ENCODE data around the gene PRAMEF4. TPM values are rescaled to one million over a fixed set of nuclear protein-coding genes. Genes with fewer than 3 reads are reported as not detected.
"Not testable (repeated sequence)": the region's sequence is repeated elsewhere in the genome, so short reads cannot be mapped to it uniquely, and the experiment has no call there.

The PRAMEF4 gene
- total RNA-seq (2021), result not detected in 2 replicates
- long read RNA-seq, result 0 reads

GRCh38 chr1:12886101-12886500 is at the start of gene PRAMEF4:
Gene PRAMEF4 (minus strand): TSS chr1:12886201. CDS start chr1:12883394, 2,807 bp downstream.
- H3K9me3 ChIP-seq (ENCODE audit: control insufficient read depth, low read depth, low read length); H2BK15ac ChIP-seq (ENCODE audit: low read depth, low read length); H3T11ph ChIP-seq (ENCODE audit: low read length); H3K23me2 ChIP-seq (ENCODE audit: insufficient read length, low read depth, low read length, poor library complexity, severe bottlenecking); H3K56ac ChIP-seq (ENCODE audit: insufficient read length, low read depth, low read length); H3K9ac ChIP-seq (ENCODE audit: extremely low read depth, insufficient read length, low read length); H3K27ac ChIP-seq (ENCODE audit: insufficient read length, low read depth, low read length); H2BK20ac ChIP-seq (ENCODE audit: low read depth, low read length, poor library complexity, severe bottlenecking); H4K5ac ChIP-seq (ENCODE audit: insufficient read length, low read depth, low read length); H3K4me2 ChIP-seq (ENCODE audit: insufficient read depth, insufficient read length, low read length); H3K18ac ChIP-seq (ENCODE audit: insufficient read length, low read depth, low read length); H2AFZ ChIP-seq (ENCODE audit: low read length); H4K20me1 ChIP-seq (ENCODE audit: control insufficient read depth, insufficient read depth, insufficient read length); H3K27me3 ChIP-seq (ENCODE audit: insufficient read depth, low read length); H3K14ac ChIP-seq (ENCODE audit: insufficient read depth, low read length); H3K4me1 Mint-ChIP-seq; H2BK12ac ChIP-seq (ENCODE audit: insufficient read length, low read depth, low read length); H4K91ac ChIP-seq (ENCODE audit: insufficient read length, low read depth, low read length); H3K27ac Mint-ChIP-seq; H3K4me3 Mint-ChIP-seq; H3K23ac ChIP-seq (ENCODE audit: insufficient read length, low read depth, low read length); H3K79me1 ChIP-seq (ENCODE audit: insufficient read depth, low read depth, low read length, poor library complexity, severe bottlenecking); H3K4me1 ChIP-seq (ENCODE audit: insufficient read depth, low read length); H3K27me3 Mint-ChIP-seq (ENCODE audit: low read depth); H3K36me3 Mint-ChIP-seq (ENCODE audit: insufficient read depth in 1 of 3, low read depth in 3 of 3); DNase-seq; H2BK120ac ChIP-seq (ENCODE audit: low read depth, low read length, poor library complexity, severe bottlenecking); H4K8ac ChIP-seq (replicated peaks; ENCODE audit: insufficient read length, low read depth, low read length); H3K79me2 ChIP-seq (ENCODE audit: insufficient read depth, low read length); H3K4ac ChIP-seq (ENCODE audit: low read depth, low read length); H2AK5ac ChIP-seq (ENCODE audit: insufficient read length, low read length); H2BK5ac ChIP-seq (ENCODE audit: insufficient read length, low read length): not testable (repeated sequence)
- peaks cover 21 to 38% of the 10 kb centered on the region in 2 experiments for H3K9me3 Mint-ChIP-seq
- WGBS (ENCODE audit: extremely low coverage, insufficient read length, low lambda C conversion rate), result no CpG with 5 or more reads among the region's 3 CpGs

GRCh38 chr1:12924368-12924767 is 38.4 kb upstream of the PRAMEF4 start:
- H2BK120ac ChIP-seq (ENCODE audit: low read depth, low read length, poor library complexity, severe bottlenecking); H3K9me3 Mint-ChIP-seq; H3K27ac Mint-ChIP-seq; H3K23ac ChIP-seq (ENCODE audit: insufficient read length, low read depth, low read length); DNase-seq; H3K4me1 ChIP-seq (ENCODE audit: insufficient read depth, low read length); H3K14ac ChIP-seq (ENCODE audit: insufficient read depth, low read length); H2BK20ac ChIP-seq (ENCODE audit: low read depth, low read length, poor library complexity, severe bottlenecking); H3K9ac ChIP-seq (ENCODE audit: extremely low read depth, insufficient read length, low read length); H3K9me3 ChIP-seq (ENCODE audit: control insufficient read depth, low read depth, low read length); H3K79me2 ChIP-seq (ENCODE audit: insufficient read depth, low read length); H3K27me3 ChIP-seq (ENCODE audit: insufficient read depth, low read length); H2BK5ac ChIP-seq (ENCODE audit: insufficient read length, low read length); H4K91ac ChIP-seq (ENCODE audit: insufficient read length, low read depth, low read length); H3K27me3 Mint-ChIP-seq (ENCODE audit: low read depth); H3K4me2 ChIP-seq (ENCODE audit: insufficient read depth, insufficient read length, low read length); H3K4me3 Mint-ChIP-seq; H2AFZ ChIP-seq (ENCODE audit: low read length); H3K56ac ChIP-seq (ENCODE audit: insufficient read length, low read depth, low read length); H3K27ac ChIP-seq (ENCODE audit: insufficient read length, low read depth, low read length); H3T11ph ChIP-seq (ENCODE audit: low read length); H2BK15ac ChIP-seq (ENCODE audit: low read depth, low read length); H3K4me1 Mint-ChIP-seq; H4K20me1 ChIP-seq (ENCODE audit: control insufficient read depth, insufficient read depth, insufficient read length); H3K18ac ChIP-seq (ENCODE audit: insufficient read length, low read depth, low read length); H3K79me1 ChIP-seq (ENCODE audit: insufficient read depth, low read depth, low read length, poor library complexity, severe bottlenecking); H3K36me3 Mint-ChIP-seq (ENCODE audit: insufficient read depth in 1 of 3, low read depth in 3 of 3); H4K8ac ChIP-seq (replicated peaks; ENCODE audit: insufficient read length, low read depth, low read length); H3K4ac ChIP-seq (ENCODE audit: low read depth, low read length); H2AK5ac ChIP-seq (ENCODE audit: insufficient read length, low read length); H2BK12ac ChIP-seq (ENCODE audit: insufficient read length, low read depth, low read length); H3K23me2 ChIP-seq (ENCODE audit: insufficient read length, low read depth, low read length, poor library complexity, severe bottlenecking); H4K5ac ChIP-seq (ENCODE audit: insufficient read length, low read depth, low read length): not testable (repeated sequence)
- WGBS (ENCODE audit: extremely low coverage, insufficient read length, low lambda C conversion rate), result no CpG with 5 or more reads among the region's 5 CpGs
